ENCODE measurements around the gene TRMT112.

The TRMT112 gene

DNA sequence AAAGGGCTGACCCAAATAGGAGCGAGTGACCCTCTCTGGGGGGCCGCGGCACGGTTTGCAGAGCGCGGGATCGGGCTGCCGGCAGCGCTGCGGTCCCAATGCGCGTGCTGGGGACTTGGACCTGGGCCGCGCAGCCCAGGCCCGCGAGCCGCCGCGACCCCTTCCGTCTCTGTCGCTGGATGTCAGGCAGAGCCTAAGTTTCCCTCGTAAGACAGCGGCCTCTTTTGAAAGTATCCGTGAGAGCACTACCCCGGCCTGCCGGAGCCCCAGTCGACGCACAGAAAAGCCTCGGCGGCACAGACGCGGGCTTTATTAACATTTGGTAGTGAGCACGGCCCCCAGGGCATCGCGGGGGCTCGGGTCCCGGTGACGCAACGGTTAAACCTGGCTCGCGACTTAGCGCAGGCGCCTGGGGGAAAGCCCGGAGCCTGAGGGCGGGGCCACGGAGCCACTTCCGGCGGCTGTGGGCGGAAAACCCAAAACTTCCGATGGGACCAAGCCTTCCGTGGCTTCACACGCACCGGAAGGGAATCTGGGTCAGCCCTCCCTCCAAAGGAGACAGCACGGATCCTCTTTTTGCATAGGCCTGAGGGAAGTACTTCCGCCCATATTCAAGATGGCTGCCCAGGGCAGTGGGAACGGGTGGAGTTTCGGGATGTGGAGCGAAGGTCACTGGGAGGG is 47.7 kb downstream of the TRMT112 start:
- peak; percentile 97 for DNase-seq (ENCODE audit: low read depth)

DNA sequence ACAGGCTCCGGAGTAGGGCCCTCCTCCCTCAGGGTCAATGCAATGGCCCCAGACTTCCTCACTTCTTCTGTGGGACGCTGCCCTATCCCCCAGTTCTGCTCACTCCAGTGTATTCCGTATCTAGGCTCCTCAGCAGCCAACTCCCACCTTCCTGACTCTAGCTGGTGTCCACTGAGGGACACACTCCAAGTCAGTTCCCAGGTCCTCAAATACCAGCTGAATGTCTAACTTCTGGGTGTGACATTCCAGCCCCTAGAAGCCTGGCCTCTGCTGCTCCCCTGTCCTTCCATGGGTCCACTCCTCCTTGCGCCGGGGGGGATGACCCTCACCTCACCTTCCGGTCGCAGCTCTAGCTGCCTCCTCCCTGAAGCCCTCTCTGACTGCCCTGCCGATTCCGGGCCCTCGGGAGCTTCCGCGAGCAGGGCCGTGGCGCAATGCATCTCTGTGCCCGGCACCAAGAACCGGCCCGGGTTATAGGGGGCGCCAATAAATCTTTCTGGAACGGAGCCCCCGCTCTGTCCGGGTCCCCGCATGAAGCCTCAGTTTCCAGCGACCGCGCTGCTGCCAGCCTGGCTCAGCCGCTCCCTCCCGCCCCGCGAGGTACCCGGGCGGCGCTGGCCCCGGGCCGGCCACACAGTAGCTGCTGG is 48.3 kb downstream of the TRMT112 start:
- no peak for DNase-seq (ENCODE audit: low read depth)

DNA sequence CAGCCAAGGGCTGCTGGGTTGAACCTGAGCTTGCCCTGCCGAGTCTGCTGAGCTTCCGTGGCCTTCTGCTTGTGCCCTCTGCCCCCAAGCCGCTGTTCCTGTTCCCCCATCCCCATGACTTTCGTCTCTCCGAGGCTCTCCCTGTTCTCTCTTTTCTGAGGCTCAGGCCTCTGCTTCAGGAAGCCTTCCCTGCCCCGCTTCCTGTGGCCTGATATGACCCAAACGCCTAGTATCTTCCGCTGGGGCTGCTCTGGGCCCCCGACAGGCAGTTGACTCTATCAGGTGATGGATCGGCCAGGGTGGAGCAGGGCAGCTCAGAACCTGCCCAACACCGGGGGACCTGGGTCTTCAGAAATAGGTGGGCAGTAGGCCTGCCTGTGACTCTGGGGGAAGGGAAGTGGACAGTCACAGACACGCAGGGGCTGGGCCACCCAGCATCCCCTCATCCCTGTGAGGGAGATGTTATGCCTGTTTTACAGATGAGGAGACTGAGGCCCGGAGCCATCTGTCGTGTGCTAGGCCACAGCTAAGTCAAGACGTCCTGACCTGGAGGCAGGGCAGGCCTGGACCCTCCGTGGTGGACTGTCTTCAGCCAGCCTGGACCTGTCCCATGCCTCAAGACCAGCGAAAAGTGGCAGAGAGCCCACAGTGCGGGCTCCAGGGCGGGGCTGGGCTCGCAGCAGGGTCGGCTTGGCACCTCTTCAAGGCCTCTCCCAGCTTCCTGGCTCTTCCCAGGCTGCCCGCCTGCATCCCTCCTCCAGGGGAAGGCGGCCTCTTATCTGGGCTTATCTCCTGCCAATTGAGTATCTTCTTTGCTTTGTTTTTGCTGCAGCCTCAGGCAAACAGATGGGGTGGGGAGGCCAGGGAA is 49.1 kb downstream of the TRMT112 start:
- no peak for DNase-seq (ENCODE audit: low read depth)

DNA sequence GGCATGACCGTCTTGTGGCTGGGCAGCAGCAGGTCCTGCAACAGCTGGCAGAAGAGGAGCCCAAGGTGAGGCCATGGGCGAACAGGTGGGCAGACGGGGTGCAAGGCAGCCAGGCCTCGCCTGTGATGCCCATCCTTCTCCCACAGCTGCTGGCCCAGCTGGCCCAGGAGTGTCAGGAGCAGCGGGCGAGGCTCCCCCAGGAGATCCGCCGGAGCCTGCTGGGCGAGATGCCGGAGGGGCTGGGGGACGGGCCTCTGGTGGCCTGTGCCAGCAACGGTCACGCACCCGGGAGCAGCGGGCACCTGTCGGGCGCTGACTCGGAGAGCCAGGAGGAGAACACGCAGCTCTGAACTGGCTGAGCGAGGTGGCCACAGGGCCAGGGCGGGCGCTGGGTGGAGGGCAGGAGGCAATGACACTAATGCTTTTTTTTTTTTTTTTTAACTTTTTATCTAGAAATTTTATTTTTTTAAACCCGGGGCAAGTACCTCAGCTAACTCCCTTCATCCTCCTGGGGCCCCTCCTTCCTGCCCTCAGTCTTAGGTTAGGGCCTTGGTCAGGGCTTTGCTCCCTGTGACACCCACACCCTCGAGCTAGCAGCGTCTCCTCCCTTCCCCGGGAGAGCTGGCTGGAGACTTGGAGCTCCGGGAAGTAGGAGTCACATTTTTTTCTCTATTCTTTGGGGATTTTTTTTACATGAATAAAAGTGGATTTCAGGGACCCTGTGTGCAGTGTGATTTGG is 50.0 kb downstream of the TRMT112 start:
- no peak for DNase-seq (ENCODE audit: low read depth)

Measured in activated T-helper 9 cell treated with anti-CD3 and anti-CD28 coated beads, Interleukin-2, amount 50 U/mL, for 16 hours (primary cell).